DOHH2 (cell line): ENCODE measurements around the gene C9orf50.

Experiments used
- EZH2phosphoT487 ChIP-seq: fragments of 200-600 bp; sonication (generic); IDR thresholded peaks from 2 replicates; pipeline ENCODE4 v1.6.1; 2017; ENCODE audit warnings: borderline replicate concordance, mild to moderate bottlenecking, antibody characterized with exemption, low read length, moderate library complexity, mixed read lengths
- TF ChIP-seq, protein P1 (sequence below): fragments of 200-600 bp; sonication (generic); IDR thresholded peaks from one replicate; pipeline ENCODE4 v1.5.1; 2014; ENCODE audit warnings: antibody characterized with exemption, mild to moderate bottlenecking, low read depth, low read length; ENCODE audit not compliant: poor library complexity, severe bottlenecking

GRCh38 chr9:129669946-129670345, 49.0 kb upstream of the C9orf50 start:
- TF ChIP-seq, protein P1, sequence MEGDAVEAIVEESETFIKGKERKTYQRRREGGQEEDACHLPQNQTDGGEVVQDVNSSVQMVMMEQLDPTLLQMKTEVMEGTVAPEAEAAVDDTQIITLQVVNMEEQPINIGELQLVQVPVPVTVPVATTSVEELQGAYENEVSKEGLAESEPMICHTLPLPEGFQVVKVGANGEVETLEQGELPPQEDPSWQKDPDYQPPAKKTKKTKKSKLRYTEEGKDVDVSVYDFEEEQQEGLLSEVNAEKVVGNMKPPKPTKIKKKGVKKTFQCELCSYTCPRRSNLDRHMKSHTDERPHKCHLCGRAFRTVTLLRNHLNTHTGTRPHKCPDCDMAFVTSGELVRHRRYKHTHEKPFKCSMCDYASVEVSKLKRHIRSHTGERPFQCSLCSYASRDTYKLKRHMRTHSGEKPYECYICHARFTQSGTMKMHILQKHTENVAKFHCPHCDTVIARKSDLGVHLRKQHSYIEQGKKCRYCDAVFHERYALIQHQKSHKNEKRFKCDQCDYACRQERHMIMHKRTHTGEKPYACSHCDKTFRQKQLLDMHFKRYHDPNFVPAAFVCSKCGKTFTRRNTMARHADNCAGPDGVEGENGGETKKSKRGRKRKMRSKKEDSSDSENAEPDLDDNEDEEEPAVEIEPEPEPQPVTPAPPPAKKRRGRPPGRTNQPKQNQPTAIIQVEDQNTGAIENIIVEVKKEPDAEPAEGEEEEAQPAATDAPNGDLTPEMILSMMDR, result no peak
- no peak for TF ChIP-seq EZH2phosphoT487
